Measurements from ENCODE around the gene OSBPL2.

DNA sequence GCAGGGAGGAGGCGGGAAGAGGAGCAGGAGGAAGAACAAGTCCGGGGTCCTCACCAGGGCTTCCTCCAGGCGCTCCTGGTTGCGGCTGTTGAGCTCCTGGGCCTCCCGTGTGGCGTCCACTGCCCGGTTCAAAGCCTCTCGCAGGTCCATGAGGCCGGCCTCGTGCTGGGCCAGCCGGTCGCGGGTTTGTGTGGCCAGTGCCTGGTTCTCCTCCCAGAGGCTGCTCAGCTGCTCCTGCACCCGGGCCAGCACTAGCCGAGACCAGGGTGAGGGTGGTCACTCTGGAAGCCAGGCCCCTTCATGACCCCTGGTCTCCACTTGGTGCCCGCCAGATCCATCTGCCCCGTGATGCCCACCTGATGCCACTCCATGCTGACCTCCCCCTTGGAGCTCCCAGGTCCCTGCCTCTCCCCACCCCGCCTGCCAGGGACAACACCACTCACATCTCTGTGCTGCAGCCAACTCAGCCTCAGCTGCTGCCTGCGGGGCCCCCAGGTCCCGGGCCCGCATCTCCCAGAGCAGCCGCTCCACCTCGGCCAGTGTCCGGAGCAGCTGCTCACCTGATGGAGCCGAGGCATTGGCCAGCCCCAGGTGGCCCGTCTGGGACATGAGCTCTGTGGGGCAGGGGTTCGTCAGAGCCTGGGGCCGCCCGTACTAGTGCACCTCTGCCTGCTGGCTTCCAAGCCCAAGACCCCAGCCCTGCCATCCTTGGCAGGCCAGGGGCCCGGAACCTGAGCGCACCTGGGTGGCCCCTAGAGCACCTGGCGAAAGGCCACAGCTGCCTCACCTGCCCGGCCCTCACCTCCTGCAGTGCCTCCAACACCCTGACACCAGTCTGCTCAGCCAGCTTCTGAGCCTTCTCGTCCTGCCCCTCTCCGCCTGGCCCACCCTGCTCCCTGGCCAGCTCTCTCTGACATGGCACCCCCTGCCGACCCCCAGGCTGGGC, 80.4 kb downstream of the OSBPL2 start:
- TF ChIP-seq, protein P1, sequence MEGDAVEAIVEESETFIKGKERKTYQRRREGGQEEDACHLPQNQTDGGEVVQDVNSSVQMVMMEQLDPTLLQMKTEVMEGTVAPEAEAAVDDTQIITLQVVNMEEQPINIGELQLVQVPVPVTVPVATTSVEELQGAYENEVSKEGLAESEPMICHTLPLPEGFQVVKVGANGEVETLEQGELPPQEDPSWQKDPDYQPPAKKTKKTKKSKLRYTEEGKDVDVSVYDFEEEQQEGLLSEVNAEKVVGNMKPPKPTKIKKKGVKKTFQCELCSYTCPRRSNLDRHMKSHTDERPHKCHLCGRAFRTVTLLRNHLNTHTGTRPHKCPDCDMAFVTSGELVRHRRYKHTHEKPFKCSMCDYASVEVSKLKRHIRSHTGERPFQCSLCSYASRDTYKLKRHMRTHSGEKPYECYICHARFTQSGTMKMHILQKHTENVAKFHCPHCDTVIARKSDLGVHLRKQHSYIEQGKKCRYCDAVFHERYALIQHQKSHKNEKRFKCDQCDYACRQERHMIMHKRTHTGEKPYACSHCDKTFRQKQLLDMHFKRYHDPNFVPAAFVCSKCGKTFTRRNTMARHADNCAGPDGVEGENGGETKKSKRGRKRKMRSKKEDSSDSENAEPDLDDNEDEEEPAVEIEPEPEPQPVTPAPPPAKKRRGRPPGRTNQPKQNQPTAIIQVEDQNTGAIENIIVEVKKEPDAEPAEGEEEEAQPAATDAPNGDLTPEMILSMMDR (conservative IDR thresholded peaks at IDR 0.05; ENCODE audit: low read length) = no peak
- no peak for TF ChIP-seq EZH2phosphoT487 (IDR thresholded peaks at IDR 0.05; ENCODE audit: borderline replicate concordance, low read depth, low read length)

Measured in OCI-LY7 (cell line).